ENCODE measurements around the gene IMPACT. TPM values are rescaled to one million over a fixed set of nuclear protein-coding genes. Genes with fewer than 3 reads are reported as not detected.

Gene IMPACT
- total and polyA plus RNA-seq, 7 donors = 11.7 to 24.6 (median 15.6) TPM

DNA sequence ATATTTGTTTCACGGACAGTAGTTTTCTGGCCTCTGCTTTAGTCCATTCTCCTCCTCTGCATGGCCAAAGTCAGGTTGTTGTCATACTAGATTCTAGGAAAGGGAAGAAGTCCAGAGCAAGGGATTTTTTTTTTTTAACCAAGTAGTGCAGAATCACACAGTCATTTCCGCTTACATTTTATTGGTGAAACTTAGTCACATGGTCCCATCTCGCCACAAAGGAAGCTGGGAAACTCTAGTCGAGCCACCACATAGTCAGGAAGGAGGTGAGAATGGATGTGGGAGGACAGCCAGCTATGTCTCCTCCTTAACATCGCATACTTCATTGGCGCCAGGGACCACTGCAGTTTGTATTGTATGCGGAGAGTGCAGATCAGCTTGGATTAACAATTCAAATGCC, 44.3 kb downstream of the IMPACT start:
- 92 to 93% methylated on average over 7 of the region's 7 CpGs for WGBS, 2 donors
- intact Hi-C loops (cut with DNase I) = no loop called here

DNA sequence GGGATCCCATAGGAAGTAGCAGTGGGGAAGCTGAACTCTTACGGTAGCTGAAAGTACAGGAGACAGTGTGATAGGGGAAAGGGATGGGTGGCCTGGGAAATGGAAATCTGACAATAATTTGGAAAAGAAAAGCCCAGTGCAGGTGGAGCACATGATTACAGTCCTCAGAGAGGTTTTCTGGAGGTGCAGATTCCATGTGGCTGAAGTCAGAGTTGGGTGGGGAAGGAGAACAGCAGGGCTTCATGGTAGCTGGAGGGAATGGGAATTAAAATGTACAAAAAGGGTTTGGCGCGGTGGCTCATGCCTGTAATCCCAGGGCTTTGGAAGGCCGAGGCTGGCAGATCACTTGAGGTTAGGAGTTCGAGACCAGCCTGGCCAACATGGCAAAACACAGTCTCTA, 46.1 kb downstream of the IMPACT start:
- H3K36me3 ChIP-seq = no peaks in the 10 kb centered on the region
- no peaks in the 10 kb centered on the region for H3K27me3 ChIP-seq
- 93 to 96% methylated on average over 5 of the region's 5 CpGs for WGBS, 2 donors
- H3K4me1 ChIP-seq = no peaks in the 10 kb centered on the region
- DNase-seq = no peak
- no peak for TF ChIP-seq POLR2A (IDR thresholded peaks at IDR 0.05)
- TF ChIP-seq, protein P1, sequence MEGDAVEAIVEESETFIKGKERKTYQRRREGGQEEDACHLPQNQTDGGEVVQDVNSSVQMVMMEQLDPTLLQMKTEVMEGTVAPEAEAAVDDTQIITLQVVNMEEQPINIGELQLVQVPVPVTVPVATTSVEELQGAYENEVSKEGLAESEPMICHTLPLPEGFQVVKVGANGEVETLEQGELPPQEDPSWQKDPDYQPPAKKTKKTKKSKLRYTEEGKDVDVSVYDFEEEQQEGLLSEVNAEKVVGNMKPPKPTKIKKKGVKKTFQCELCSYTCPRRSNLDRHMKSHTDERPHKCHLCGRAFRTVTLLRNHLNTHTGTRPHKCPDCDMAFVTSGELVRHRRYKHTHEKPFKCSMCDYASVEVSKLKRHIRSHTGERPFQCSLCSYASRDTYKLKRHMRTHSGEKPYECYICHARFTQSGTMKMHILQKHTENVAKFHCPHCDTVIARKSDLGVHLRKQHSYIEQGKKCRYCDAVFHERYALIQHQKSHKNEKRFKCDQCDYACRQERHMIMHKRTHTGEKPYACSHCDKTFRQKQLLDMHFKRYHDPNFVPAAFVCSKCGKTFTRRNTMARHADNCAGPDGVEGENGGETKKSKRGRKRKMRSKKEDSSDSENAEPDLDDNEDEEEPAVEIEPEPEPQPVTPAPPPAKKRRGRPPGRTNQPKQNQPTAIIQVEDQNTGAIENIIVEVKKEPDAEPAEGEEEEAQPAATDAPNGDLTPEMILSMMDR (IDR thresholded peaks at IDR 0.05) = no peak
- TF ChIP-seq EP300 (IDR thresholded peaks at IDR 0.05) = no peak
- no peak for TF ChIP-seq POLR2AphosphoS5 (IDR thresholded peaks at IDR 0.05)
- no peak overlapping the region for H3K4me3 ChIP-seq
- H3K27ac ChIP-seq = no peak overlapping the region
- intact Hi-C loops (cut with DNase I) = no loop called here
- no peaks in the 10 kb centered on the region for H3K9me3 ChIP-seq

More for the DNA sequence above, 44.3 kb downstream of the IMPACT start:
- no peaks in the 10 kb centered on the region for H3K27me3 ChIP-seq
- TF ChIP-seq POLR2AphosphoS5 (IDR thresholded peaks at IDR 0.05) (no peak), EP300 (IDR thresholded peaks at IDR 0.05) (no peak), POLR2A (IDR thresholded peaks at IDR 0.05) (no peak)
- TF ChIP-seq, protein P1 (IDR thresholded peaks at IDR 0.05) = no peak
- DNase-seq = no peak
- no peak overlapping the region for H3K4me3 ChIP-seq
- no peaks in the 10 kb centered on the region for H3K9me3 ChIP-seq
- H3K27ac ChIP-seq = no peak overlapping the region
- no peaks in the 10 kb centered on the region for H3K36me3 ChIP-seq
- no peaks in the 10 kb centered on the region for H3K4me1 ChIP-seq

DNA sequence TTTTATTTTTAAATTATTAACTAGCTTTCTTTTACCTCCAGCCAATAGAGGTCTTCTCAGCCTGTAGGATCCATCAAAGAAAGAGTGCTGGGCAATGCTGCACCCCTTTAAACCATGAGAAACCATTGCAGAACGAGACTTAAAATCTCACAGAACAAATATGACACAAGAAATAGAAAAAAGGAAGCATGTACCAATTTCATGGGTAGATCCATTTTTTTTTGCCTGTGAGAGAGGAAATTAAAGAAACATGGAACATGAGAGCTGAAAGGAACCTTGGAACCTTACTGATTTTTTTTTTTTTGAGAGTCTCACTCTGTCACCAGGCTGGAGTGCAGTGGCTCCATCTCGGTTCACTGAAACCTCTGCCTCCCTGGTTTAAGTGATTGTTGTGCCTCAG, 47.9 kb downstream of the IMPACT start:
- 80 to 87% methylated on average over 2 of the region's 2 CpGs for WGBS, 2 donors

DNA sequence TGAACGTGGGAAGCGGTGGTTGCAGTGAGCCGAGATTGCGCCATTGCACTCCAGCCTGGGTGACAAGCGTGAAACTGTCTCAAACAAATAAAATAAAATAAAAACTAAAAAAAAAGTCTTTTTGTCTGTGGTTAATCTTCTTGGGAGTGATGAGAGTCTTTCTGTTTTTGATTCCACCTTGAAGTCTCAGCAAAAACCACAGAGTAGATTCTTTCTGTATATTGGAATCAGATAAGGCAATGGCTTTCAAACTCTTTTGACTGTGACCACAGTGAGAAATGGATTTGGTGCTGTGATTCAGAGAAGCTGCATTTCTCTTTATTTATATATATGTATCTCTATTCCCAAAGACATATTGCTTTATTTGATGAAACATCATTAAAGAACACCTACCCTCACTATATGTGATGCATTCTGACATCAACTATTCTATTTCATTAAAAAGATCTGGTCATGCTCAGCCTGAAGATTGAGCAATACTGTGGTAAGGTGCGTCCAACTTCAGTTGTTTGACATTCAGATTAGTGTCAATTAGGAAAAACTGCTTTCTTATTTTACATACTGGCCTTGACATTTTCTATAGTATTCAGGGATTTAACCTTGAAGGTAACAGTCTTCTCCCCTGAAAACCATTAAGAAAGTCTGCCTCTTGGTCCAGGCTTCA, 49.6 kb downstream of the IMPACT start:
- H3K36me3 ChIP-seq = no peaks in the 10 kb centered on the region
- intact Hi-C loops (cut with DNase I) = no loop called here
- WGBS, 2 donors = 71 to 90% methylated on average over 6 of the region's 6 CpGs
- H3K4me1 ChIP-seq = no peaks in the 10 kb centered on the region
- DNase-seq = no peak
- no peak overlapping the region for H3K4me3 ChIP-seq
- no peak for TF ChIP-seq EP300 (IDR thresholded peaks at IDR 0.05)
- no peak for TF ChIP-seq POLR2A (IDR thresholded peaks at IDR 0.05)
- TF ChIP-seq, protein P1 (IDR thresholded peaks at IDR 0.05) = no peak
- H3K9me3 ChIP-seq = no peaks in the 10 kb centered on the region
- H3K27me3 ChIP-seq = no peaks in the 10 kb centered on the region
- H3K27ac ChIP-seq = no peak overlapping the region

More for the DNA sequence above, 47.9 kb downstream of the IMPACT start:
- Histone ChIP-seq H3K27me3 (no peaks in the 10 kb centered on the region), H3K36me3 (no peaks in the 10 kb centered on the region), H3K9me3 (no peaks in the 10 kb centered on the region), H3K4me3 (no peak overlapping the region), H3K27ac (no peak overlapping the region), H3K4me1 (no peaks in the 10 kb centered on the region)
- no peak for TF ChIP-seq POLR2AphosphoS5 (IDR thresholded peaks at IDR 0.05)
- TF ChIP-seq POLR2A (IDR thresholded peaks at IDR 0.05) = no peak
- TF ChIP-seq EP300 (IDR thresholded peaks at IDR 0.05) = no peak
- DNase-seq = no peak
- intact Hi-C loops (cut with DNase I) = no loop called here

DNA sequence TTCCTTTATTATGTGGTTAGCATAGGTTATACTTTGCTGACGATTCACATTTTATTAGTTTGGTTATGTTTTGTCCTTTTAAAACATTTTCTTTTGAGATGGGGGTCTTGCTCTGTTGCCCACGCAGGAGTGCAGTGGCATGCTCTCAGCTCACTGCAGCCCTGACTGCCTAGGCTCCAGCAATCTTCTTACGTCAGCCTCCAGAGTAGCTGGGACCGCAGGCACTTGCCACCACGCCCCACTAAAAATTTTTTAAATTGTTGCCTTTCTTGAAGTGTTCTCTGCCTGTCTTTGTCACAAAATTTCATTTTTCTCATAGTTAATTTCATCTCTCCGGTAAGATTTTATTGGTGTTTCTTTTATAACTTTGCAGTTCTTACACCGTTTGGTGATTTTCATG, 52.9 kb downstream of the IMPACT start:
- no peak overlapping the region for H3K27ac ChIP-seq
- no peak for DNase-seq
- TF ChIP-seq POLR2AphosphoS5 (IDR thresholded peaks at IDR 0.05) = no peak
- TF ChIP-seq POLR2A (IDR thresholded peaks at IDR 0.05) = no peak
- TF ChIP-seq, protein P1 (IDR thresholded peaks at IDR 0.05) = no peak
- no peak for TF ChIP-seq EP300 (IDR thresholded peaks at IDR 0.05)
- intact Hi-C loops (cut with DNase I) = no loop called here
- no peaks in the 10 kb centered on the region for H3K4me1 ChIP-seq
- 86% methylated on average over 7 of the region's 7 CpGs for WGBS, 2 donors
- H3K36me3 ChIP-seq = no peaks in the 10 kb centered on the region
- no peaks in the 10 kb centered on the region for H3K27me3 ChIP-seq
- H3K9me3 ChIP-seq = no peaks in the 10 kb centered on the region
- H3K4me3 ChIP-seq = no peak overlapping the region

Measured in sigmoid colon (tissue), 7 donors.